Cerebellar nuclear complex (tissue), 1 donor: Measurements from ENCODE around the gene NOG.

Experiments
- DNase-seq, 2 experiments: peaks; one replicate each; lab custom pipeline; 2025; lab: John Stamatoyannopoulos, UW

Gene NOG

DNA sequence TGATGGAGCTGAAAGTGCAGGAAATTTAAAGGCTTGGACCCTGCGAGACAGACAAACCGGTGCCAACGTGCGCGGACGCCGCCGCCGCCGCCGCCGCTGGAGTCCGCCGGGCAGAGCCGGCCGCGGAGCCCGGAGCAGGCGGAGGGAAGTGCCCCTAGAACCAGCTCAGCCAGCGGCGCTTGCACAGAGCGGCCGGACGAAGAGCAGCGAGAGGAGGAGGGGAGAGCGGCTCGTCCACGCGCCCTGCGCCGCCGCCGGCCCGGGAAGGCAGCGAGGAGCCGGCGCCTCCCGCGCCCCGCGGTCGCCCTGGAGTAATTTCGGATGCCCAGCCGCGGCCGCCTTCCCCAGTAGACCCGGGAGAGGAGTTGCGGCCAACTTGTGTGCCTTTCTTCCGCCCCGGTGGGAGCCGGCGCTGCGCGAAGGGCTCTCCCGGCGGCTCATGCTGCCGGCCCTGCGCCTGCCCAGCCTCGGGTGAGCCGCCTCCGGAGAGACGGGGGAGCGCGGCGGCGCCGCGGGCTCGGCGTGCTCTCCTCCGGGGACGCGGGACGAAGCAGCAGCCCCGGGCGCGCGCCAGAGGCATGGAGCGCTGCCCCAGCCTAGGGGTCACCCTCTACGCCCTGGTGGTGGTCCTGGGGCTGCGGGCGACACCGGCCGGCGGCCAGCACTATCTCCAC, at the start of gene NOG:
Gene NOG, plus strand, starts transcription at position 54 of the 674 bp plus-strand sequence. Its CDS starts 525 bp downstream, at position 579.
- no peak for DNase-seq

DNA sequence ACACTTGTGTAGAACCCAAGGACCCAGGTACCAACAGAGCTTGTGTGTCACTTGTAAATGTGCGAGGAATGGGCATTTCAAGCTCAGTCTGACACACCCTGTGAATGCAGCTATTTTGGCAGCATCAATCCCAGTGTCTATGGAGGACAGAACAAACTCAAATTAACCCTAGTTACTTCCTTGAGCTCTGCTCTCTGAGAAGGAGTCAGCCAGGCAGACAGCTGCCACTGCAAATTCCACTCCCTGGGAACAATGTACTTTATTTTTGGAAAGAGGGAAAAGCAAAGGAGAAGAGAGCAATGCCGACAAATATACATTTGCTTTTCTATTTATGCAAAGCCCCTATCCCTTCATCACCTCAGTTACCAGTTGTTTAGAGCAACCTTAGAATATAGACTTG, 48.4 kb upstream of the NOG start:
- DNase-seq = no peak

DNA sequence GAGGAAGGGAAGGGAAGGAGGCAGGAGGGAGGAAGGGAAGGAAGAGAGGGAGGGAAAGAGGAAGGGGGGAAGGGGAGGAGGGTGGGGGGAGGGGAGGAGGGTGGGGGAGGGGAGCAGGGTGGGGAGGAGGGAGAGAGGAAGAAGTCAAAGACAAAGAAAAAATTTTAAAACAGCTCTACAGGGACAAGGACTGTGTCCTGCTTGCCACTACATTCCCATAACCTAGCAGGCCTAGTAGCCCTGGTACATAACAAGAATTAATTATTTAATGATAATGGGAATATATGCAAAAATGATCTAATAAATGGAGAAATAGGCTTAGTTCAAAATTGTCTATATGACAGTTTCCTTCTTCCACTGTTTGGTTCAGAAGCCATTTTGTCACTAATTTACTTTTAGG, 47.6 kb upstream of the NOG start:
- no peak for DNase-seq

DNA sequence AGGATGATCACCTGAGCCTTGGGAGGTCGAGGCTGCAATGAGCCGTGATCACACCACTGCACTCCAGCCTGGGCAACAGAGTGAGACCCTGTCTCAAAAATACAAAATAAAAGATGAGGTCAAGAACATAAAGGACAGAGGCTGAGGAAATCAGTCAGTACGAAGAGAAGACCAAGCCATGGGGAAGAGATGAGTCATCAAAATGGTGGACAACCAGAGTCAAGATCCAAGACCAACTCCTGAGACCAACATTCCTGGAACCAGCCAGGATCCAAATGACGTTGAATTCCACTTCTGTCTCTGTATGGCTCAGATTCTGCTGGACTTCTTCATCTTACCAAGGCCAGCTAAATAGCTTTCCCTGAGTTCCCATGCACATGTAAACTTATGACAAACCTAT, 44.8 kb upstream of the NOG start:
- no peak for DNase-seq

DNA sequence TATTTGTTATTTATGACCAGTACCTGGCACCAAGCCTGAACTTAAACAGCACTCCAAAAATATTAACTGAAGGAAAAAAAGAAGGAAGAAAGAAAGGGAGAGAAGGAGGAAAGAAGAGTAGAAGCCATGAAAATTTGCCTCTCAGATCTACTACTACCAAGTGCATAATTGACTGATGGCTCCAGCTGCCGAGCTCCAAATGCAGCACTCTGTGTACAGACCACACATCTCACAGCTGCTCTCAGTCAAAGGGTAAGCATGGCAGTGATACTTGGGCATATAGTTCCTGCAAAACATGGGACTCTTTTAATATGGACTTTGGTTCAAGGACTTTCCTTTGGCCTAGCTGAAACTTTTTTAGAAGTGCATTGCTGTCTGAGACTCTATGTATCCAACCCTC, 44.0 kb upstream of the NOG start:
- DNase-seq = no peak

DNA sequence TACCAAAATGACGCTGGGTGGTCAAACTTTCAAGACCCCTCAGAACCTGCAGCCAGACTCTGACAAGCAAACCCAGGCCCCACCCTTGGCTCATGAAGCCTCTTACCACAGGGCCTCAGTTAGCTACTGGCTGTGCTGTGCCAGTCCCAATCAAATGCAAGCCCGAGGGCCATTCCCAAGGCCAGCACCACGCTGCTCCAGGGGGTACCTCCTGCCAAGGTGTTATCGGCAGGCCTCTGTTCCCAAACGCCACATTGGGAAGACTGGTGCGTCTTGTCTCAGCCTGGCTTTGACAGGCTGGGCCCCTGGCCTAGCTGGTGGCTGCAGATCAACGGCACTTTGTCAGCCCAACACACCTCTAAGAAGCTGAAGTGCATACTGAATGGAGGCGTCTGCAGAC, 35.8 kb upstream of the NOG start:
- DNase-seq = no peak

DNA sequence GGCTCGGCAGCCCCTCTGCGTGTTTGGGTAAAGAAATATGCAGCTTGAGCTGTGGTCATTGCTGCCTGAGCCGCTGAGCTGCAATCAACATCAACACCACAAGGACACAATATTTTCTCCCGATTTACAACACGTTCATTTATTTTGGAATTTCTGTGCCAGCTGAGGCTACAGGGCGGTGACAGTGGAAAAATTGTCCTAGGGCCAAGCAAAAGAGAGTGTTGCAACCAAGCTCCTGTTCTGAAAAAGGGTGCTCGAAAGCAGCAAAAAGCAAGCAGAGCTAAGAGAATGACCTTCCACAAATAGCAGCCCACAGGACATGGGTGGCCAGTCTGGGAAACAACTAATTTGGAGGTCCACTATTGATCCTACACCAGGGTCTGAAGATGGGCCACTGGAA, 35.4 kb upstream of the NOG start:
- no peak for DNase-seq

DNA sequence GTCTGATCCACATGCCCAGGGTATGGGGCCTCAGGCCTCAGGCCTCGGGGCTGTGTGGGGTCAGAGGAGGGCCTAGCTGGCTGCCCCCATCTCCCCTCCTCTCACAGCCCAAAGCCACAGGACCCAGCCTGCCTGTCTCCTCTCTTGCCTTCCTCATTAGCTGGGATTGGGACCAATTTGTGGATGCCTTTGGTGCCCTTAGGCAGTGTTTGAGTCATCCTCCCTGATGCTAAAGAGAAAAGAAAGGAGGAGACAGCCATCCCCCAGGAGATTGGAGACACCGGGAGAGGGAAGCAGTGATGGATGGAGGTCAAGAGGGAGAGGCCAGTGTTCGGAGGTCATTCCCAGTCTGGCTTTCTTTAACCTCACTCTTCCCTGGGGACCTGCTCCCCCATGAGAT, 23.3 kb upstream of the NOG start:
- DNase-seq = no peak

DNA sequence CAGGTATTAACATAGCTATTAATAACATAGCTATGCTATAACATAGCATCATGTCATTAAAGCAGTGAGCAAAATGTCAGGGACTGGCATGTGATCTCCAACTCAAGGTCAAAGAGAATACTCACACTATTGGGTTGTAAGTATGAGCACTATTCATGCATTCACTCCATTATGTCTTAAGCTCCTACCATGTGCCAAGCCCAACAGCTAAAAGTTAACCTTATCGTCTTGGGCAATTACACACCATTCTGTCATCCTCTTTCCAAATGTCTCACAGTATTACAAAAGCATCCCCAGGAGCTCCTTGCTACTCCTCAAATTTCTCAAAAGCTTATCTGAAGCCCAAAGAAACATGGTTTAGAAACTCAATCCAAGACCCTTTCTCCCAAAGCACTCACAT, 22.0 kb upstream of the NOG start:
- DNase-seq = no peak

DNA sequence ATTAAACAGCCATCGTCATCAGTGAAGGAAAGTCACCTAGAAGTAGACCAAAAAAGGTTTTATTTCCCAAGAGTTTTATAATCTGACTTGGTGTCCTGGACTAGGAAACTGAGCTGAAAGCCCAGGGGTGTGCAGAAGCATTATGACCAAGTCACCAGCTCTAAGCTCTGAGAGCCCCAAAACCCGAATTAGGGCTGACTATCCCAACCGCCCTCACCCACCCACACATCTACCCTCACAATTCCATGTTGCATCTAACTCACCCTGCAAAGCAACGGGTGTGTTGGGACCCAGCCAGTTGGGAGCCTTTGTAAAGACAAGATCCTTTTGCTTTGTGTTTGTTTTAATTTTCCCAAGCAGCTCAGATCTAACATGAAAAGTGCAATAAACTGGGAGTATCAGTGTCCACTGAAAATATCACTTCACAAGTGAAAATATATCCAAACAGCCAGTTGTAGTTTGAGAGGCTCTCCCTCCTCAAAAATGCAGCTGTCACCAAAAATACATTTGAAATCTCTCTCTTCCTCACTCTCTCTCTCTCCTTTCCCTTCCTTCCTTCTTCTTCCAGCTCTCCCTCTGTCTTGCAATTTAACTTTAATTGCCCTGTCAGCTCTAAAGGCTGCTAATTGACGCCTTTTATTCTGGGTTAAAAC, 16.2 kb upstream of the NOG start:
- no peak for DNase-seq

DNA sequence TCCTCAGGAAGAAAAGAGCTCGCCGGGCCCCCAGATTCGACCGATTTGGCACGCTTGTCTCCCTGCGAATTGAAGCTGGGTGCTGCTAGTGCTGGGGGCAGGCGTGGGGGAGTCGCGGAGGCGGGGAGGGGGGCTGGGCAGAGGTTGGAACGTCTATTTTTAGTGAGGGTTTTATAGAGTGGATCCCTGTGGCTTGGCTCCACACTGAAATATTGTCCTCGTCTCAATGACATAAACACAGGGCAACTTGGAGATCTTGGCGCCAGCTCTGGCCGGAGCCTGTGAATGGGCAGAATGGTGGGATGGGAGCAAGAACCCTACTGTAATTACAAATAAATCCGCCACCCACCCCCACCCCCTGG, 15.7 kb upstream of the NOG start:
- no peak for DNase-seq

DNA sequence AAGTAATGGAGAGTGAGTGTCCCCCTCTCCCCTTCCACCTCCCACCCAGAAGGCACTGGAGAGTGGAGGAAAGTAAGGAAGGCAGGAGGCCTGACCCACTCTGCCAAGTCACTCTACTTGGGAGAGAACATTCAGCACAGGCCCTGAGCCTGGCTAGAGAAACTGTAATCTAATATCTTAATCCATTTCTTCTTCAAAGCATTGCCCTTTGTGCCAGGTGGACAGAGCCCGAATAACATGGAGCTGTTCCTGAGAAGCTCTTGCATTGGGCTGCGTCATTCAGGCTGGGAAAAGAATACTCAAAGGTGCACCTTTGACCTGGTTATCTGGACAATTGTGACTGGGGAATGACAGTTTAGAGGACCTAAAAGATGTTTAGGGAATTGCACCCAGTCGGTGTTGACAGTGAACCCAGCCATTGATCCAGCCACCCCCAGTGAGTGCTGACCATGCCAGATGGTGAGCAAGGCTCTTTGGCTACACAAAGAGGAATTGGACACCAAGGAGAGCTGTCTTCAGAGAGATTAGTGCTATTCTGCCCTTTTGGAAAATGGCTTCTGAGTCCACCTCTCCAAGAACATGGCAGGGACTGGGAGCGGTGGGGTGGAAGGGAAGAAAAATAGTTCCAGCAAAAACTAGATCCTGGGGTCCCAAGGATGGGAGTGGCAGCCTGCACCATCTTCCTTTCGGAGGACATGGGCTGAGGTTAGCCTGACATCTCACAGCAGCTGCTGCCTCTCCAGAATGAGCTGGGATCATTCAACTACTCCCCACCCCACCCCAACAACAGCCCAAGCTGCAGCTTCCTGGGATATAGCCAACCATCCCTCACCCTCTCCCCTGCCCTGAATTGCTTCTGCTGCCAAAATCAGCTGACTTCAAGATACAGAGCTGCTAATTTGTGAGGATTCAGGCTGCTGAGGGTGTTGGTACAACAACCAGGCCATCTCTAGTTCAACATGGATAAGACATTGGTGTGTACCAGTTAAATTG, 11.6 kb upstream of the NOG start:
- no peak for DNase-seq

DNA sequence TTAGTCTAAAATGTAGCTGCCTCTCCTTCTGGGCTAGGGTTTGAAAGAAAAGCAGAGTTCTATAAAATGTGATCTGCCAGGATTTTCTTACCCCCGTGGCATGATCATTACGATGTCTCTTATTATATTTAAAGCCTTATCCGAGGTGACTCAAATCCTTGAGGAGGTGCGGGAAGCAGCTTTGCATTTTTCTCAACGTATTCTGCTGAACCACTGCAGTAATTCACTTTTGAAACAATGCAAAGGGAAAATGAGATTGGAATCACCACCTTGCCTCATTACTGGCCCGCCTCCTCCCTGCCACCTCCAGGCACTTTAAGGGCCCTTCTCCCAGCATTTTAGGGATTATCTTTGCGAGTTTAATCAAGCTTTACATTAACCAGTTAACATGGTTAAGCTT, 9.7 kb upstream of the NOG start:
- DNase-seq = no peak

DNA sequence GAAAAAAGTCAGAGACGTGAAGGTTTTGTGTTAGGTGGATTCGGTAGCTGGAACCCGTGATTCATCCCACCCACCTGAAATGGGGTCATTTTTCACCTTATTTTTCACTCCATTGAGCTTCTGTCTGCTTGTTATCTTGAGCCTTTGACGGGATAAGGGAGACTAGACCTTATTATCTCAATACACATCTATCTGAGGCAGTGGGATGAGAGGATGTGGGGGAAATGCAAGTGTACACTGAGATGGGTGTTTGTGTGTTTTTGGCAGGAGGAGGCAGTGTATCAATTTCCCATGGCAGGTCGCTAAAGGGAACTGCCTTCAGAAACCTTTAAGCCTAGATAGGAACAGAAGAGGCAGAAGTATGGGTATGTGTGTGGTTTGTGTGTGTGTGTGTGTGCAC, 6.2 kb upstream of the NOG start:
- DNase-seq = no peak

DNA sequence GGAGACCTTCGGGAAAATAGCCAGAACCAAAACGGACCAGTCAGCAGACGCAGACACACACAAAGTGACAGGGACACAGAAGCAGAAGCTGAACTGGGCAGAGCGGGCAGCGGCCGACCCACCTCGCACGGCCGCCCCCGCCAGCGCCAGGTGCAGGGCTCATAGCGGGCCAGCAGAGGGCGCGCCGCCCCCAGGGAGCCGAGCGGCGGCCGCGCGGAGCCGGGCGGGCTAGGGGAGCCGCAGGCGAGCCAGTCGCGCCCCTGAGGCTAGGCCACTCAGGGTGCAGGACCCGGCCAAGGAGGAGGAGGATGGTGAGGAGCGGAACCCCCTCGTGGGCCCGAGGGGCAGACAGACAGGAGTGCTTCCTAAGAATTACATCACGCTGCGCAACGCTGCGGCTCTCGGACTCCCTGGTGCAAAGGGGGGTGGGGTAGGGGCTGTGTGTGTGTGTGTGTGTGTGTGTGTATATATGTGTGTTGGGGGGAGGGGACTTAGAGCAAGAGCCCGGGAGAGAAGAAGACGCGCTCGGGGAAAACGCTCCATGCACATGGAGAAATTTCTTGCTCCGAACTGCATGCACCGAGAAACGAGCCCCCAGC, 913 bp upstream of the NOG start:
- DNase-seq = no peak

DNA sequence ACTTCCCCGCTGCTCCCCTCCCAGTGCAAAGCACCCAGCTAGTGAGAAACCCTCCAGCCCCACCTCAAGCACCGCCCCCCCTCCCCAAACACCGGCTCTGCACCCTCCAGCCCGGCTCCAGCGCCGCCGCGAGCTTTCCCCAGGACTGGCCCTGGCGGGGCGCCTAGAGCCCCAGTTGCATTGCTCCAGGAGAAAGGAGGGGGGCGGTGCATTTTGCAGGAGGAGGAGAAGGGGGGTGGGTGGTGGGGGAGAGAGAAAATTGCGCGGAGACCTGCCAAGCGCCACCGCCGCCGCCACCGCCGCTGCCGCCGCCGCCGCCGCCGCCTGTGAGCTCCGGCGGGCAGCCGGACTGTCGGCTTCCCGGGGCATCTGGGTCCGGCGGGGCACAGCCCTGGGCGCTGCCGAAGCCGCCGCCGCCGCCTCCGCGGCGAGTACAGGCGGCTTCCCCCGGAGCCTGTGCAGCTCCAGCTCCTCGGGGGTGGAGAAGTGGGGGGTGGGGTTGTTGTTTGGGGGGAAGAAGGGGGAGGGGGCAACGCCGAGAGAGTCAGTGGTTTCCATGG, 333 bp upstream of the NOG start:
- no peak for DNase-seq

DNA sequence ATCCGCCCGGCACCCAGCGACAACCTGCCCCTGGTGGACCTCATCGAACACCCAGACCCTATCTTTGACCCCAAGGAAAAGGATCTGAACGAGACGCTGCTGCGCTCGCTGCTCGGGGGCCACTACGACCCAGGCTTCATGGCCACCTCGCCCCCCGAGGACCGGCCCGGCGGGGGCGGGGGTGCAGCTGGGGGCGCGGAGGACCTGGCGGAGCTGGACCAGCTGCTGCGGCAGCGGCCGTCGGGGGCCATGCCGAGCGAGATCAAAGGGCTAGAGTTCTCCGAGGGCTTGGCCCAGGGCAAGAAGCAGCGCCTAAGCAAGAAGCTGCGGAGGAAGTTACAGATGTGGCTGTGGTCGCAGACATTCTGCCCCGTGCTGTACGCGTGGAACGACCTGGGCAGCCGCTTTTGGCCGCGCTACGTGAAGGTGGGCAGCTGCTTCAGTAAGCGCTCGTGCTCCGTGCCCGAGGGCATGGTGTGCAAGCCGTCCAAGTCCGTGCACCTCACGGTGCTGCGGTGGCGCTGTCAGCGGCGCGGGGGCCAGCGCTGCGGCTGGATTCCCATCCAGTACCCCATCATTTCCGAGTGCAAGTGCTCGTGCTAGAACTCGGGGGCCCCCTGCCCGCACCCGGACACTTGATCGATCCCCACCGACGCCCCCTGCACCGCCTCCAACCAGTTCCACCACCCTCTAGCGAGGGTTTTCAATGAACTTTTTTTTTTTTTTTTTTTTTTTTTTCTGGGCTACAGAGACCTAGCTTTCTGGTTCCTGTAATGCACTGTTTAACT, 1.0 kb downstream of the NOG start:
- no peak for DNase-seq

DNA sequence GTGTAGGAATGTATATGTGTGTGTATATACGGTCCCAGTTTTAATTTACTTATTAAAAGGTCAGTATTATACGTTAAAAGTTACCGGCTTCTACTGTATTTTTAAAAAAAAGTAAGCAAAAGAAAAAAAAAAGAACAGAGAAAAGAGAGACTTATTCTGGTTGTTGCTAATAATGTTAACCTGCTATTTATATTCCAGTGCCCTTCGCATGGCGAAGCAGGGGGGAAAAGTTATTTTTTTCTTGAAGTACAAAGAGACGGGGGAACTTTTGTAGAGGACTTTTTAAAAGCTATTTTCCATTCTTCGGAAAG, 1.6 kb downstream of the NOG start:
- no peak for DNase-seq

DNA sequence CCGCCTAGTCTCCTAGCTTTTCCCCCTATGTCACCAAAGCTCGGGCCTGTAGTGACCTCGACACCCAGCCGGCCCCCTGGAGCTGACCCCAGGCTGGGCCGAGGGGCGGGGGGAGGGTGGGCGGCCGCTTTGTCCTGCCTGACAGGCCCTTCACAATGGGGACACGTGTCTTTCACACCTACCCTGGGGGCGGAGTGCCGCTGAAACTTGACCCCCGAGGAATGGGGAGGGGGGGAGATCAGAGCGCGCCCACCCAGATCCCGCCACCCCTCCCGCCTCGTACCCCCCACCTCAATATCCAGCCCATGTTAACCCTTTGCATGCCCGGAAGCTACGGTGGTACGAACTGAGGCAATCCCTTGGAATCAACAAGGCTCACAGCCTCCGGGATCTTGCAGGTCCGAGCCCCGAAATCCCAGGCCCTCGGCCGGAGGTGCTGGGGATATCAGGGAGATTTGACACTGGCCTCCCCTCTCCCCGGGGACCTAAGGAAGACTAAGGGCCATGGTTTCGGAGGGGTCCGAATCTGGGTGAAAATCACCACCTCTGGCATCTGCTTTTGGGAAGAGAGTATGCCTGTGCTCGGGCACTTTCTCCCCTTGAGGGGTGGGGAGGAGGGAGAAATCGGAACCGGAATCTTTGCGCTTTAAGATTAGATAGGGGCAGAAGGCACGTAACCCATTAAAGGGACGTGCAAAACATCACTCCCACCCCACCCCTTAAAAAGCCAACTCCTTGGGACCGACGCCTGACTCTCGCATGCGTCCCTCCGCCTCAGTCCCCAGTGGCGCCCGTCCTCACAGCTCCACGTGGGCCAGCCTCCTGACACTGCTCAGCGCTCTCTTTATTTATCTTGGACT, 2.6 kb downstream of the NOG start:
- DNase-seq = no peak

DNA sequence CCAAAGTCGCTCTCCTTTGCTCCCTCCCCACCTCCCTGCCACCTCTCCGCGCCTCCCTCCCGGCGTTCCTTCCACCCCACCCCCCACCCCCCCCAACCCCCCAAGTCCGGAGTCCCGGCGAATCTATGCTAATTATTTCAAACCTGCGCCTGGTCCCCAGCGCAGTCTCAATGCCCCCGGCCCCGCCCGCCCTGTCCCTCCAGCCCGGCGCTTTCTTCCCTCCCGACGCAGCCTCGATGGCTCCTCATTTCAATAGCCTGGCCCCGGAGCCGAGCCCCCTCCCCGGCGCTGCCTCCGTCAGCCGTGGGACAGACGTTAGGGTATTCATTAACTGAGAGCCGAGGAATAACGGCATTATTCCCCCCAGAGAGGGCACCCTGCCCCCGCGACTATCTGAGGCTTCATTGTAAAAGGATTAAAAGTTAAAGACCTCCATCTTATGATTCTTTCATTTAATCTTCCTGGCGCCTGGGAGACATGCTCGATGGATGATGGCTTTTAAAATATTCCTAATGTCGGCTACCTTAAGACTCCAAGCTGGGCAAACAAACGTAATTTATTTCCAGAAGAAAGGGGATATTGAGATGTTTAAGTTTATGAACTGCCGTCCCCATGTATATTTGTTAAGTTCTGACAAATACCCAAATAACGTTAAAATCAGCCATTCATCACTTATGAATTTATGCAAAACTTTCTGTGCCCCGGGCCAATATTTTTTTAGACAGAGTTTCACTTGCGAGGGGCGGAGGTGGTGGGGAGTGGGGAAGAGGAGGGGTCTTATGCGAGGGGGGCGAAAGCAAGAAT, 3.4 kb downstream of the NOG start:
- DNase-seq = no peak
